B cell (primary cell): ENCODE results near the gene ERMARD. TPM values are rescaled to one million over a fixed set of nuclear protein-coding genes. Genes with fewer than 3 reads are reported as not detected.
A peak's percentile ranks its signal among the peaks of the same experiment; 100 is the strongest.

ENCODE experiments used
- ATAC-seq: fragments of 200-7000 bp; cut with Tn5 transposase; one replicate; pipeline ENCODE4 v1.10.0; 2021; ENCODE audit warnings: low read depth, mild to moderate bottlenecking, moderate number of reproducible peaks, moderate library complexity
- CTCF ChIA-PET: fragments of 350-600 bp; sonication (Branson Sonifier 250); formaldehyde crosslinking; loops from one replicate; lab custom pipeline; 2021; ENCODE audit warnings: antibody characterized with exemption, inconsistent platforms; lab: Charles Lee
- POLR2A ChIA-PET: fragments of 350-600 bp; sonication (Branson Sonifier 250); formaldehyde crosslinking; loops from one replicate; lab custom pipeline; 2021; ENCODE audit warnings: antibody characterized with exemption; lab: Charles Lee
- DNase-seq: peaks from one replicate; pipeline ENCODE4 v3.0.0; 2013
- H2AFZ ChIP-seq: 2 replicates; pipeline ENCODE4 v1.6.1; 2012; ENCODE audit warnings: mild to moderate bottlenecking, low read depth, low read length; ENCODE audit not compliant: insufficient read depth, poor library complexity, severe bottlenecking
- H3K27ac ChIP-seq, 2 donors: 1 replicate in 1 of 2; 2 replicates in 1 of 2; pipeline ENCODE4 v1.5.1; 2012 to 2013; ENCODE audit warnings: low read length in 2 of 2, mild to moderate bottlenecking in 2 of 2, moderate library complexity in 1 of 2
- H3K27me3 ChIP-seq, 4 experiments: fragments of 200-600 bp in 1 of 4; sonication (generic) in 1 of 4; replicated peaks in 1 of 4; 1 replicate in 2 of 4; 2 replicates in 2 of 4; pipeline versions ENCODE4 v1.6.1 to v1.7.0; 2013 to 2016; ENCODE audit warnings: low read length in 3 of 4, mild to moderate bottlenecking in 2 of 4, mixed read lengths in 1 of 4, moderate library complexity in 1 of 4; ENCODE audit not compliant: insufficient read depth in 4 of 4, control insufficient read depth in 3 of 4; ENCODE audit errors: control extremely low read depth in 1 of 4
- H3K36me3 ChIP-seq, 2 experiments: replicated peaks in 1 of 2; 1 replicate in 1 of 2; 2 replicates in 1 of 2; pipeline versions ENCODE4 v1.6.1 to v1.7.1; 2013; ENCODE audit warnings: low read length in 1 of 2; ENCODE audit not compliant: insufficient read depth in 2 of 2, control insufficient read depth in 1 of 2; ENCODE audit errors: control extremely low read depth in 1 of 2, extremely low read depth in 1 of 2
- H3K4me1 ChIP-seq, 2 donors: fragments of 200-600 bp in 1 of 2; sonication (generic) in 1 of 2; 1 replicate in 1 of 2; 2 replicates in 1 of 2; pipeline versions ENCODE4 v1.5.1 to v1.6.1; 2013 to 2017; ENCODE audit warnings: low read length in 2 of 2; ENCODE audit not compliant: control insufficient read depth in 2 of 2, insufficient read depth in 2 of 2
- H3K4me2 ChIP-seq: replicated peaks from 2 replicates; pipeline ENCODE3; 2012; ENCODE audit warnings: mild to moderate bottlenecking, low read depth, low read length; ENCODE audit not compliant: poor library complexity, severe bottlenecking
- H3K4me3 ChIP-seq, 5 experiments: fragments of 200-600 bp in 1 of 5; sonication (generic) in 1 of 5; 1 replicate in 3 of 5; 2 replicates in 2 of 5; pipeline versions ENCODE4 v1.5.1 to v1.7.0; 2011 to 2016; ENCODE audit warnings: low read length in 4 of 5, mild to moderate bottlenecking in 4 of 5, low read depth in 2 of 5, control low read depth in 1 of 5, moderate library complexity in 1 of 5; ENCODE audit not compliant: insufficient read depth in 1 of 5; ENCODE audit errors: control extremely low read depth in 1 of 5, extremely low read depth in 1 of 5
- H3K79me2 ChIP-seq: fragments of 200-600 bp; sonication (generic); one replicate; pipeline ENCODE4 v1.6.0; 2016; ENCODE audit warnings: low read length; ENCODE audit not compliant: control insufficient read depth, insufficient read depth
- H3K9ac ChIP-seq: fragments of 200-600 bp; sonication (generic); 2 replicates; pipeline ENCODE4 v1.6.1; 2017; ENCODE audit warnings: mild to moderate bottlenecking, low read length, moderate library complexity
- H3K9me3 ChIP-seq, 3 donors: one replicate each; pipeline versions ENCODE4 v1.6.1 to v1.7.1; 2013; ENCODE audit warnings: low read length in 2 of 3; ENCODE audit not compliant: control insufficient read depth in 2 of 3, insufficient read depth in 1 of 3; ENCODE audit errors: control extremely low read depth in 1 of 3
- H4K20me1 ChIP-seq: 2 replicates; pipeline ENCODE4 v1.6.0; 2012; ENCODE audit warnings: mild to moderate bottlenecking, low read length; ENCODE audit not compliant: insufficient read depth, control insufficient read depth, poor library complexity, severe bottlenecking
- H3K27ac Mint-ChIP-seq: one replicate; pipeline ENCODE4 v1.8.0; 2021; ENCODE audit warnings: mixed read lengths
- H3K27me3 Mint-ChIP-seq: one replicate; pipeline ENCODE4 v1.8.0; 2021; ENCODE audit warnings: mixed read lengths
- H3K4me1 Mint-ChIP-seq: one replicate; pipeline ENCODE4 v1.8.0; 2021; ENCODE audit warnings: mixed read lengths
- H3K4me3 Mint-ChIP-seq: one replicate; pipeline ENCODE4 v1.8.0; 2021; ENCODE audit warnings: mixed read lengths
- H3K9me3 Mint-ChIP-seq: one replicate; pipeline ENCODE4 v1.8.0; 2022; ENCODE audit warnings: mixed read lengths; ENCODE audit not compliant: insufficient read depth
- EZH2 ChIP-seq: IDR thresholded peaks from 2 replicates; pipeline ENCODE4 v1.6.1; 2012; ENCODE audit warnings: borderline replicate concordance, low read depth, mild to moderate bottlenecking, moderate library complexity, low read length; ENCODE audit not compliant: insufficient read depth, poor library complexity, severe bottlenecking
- WGBS: methylation state at CpG from one replicate; pipeline ENCODE4 v1.1.5; 2013; ENCODE audit warnings: missing lambda C conversion rate; ENCODE audit not compliant: insufficient coverage; 5-methylcytosine and 5-hydroxymethylcytosine counted together
- intact Hi-C: fragments of 100-400 bp; cut with micrococcal nuclease; formaldehyde crosslinking; loops from one replicate; pipeline ENCODE4 v1.10.0; 2022
- polyA plus RNA-seq: library from polyadenylated mRNA; depleted of rRNA; stranded (reverse); fragments of >200 nt; gene quantifications from 2 replicates; pipeline ENCODE4 v1.2.3, GENCODE V29; 2012
- total RNA-seq, 2 donors: library from RNA; stranded (reverse); fragments of 120-200 nt in 1 of 2; gene quantifications; 1 replicate in 1 of 2; 2 replicates in 1 of 2; pipeline versions ENCODE4 v1.2.3 to v1.2.4, GENCODE V29; 2013 to 2022
- TF ChIP-seq, protein P1 (sequence below): fragments of 200-600 bp; IDR thresholded peaks from one replicate; pipeline ENCODE4 v1.8.0; 2022; ENCODE audit warnings: antibody characterized with exemption, mild to moderate bottlenecking

Gene ERMARD
- total and polyA plus RNA-seq, 2 donors (not counting 1 experiment from before 2014, with no cell fraction given) = 42.8 to 65.1 TPM

DNA sequence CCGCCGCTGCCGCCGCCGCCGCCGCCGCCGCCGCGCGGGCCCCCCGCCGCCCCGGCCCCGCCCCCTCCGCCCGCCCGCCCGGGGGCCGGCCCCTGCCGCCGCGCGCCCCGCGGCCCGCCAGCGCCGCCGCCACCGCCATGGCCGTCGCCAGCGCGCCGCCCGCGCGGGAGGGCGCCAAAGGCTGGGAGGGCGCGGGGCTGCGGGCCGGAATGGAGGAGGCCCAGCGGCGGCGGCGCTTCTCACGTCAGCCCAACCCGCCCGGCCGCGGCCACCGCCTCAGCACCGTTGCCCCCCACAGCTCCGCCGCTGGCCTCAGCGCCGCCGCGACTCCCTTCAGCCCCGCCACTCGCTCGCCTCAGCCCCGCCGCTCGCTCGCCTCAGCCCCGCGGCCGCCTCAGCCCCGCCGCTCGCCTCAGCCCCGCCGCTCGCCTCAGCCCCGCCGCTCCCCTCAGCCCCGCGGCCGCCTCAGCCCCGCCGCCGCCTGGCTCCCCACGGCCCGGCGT lies 27.4 kb upstream of the ERMARD start:
- peak; percentile 57 for ATAC-seq
- TF ChIP-seq EZH2 = no peak
- TF ChIP-seq, protein P1, sequence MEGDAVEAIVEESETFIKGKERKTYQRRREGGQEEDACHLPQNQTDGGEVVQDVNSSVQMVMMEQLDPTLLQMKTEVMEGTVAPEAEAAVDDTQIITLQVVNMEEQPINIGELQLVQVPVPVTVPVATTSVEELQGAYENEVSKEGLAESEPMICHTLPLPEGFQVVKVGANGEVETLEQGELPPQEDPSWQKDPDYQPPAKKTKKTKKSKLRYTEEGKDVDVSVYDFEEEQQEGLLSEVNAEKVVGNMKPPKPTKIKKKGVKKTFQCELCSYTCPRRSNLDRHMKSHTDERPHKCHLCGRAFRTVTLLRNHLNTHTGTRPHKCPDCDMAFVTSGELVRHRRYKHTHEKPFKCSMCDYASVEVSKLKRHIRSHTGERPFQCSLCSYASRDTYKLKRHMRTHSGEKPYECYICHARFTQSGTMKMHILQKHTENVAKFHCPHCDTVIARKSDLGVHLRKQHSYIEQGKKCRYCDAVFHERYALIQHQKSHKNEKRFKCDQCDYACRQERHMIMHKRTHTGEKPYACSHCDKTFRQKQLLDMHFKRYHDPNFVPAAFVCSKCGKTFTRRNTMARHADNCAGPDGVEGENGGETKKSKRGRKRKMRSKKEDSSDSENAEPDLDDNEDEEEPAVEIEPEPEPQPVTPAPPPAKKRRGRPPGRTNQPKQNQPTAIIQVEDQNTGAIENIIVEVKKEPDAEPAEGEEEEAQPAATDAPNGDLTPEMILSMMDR = no peak
- peak overlapping the region; percentile 89 for H3K27ac Mint-ChIP-seq
- peaks cover 31% of the 10 kb centered on the region for H3K4me1 Mint-ChIP-seq
- no peaks in the 10 kb centered on the region for H3K9me3 ChIP-seq
- POLR2A ChIA-PET = interaction anchor here (0.6 to 3.1 kb wide), 3 partner anchors 22 to 828 kb away, joined by 3 to 28 read pairs (median 5); partner anchors contain the start of genes C6orf120, DLL1 and WDR27
- H3K27ac ChIP-seq = no peak overlapping the region
- H3K27me3 ChIP-seq = no peaks in the 10 kb centered on the region
- intact Hi-C loops = loop anchor here (1.0 to 10.0 kb wide), 4 partner anchors 22 to 571 kb away; partner anchors contain the start of genes C6orf120, DLL1, DYNLT2 and ERMARD
- 0% methylated on average over 86 of the region's 89 CpGs for WGBS
- H4K20me1 ChIP-seq = no peaks in the 10 kb centered on the region
- peak; percentile 81 for DNase-seq
- peaks cover 17 to 18% of the 10 kb centered on the region in 2 donors for H3K4me1 ChIP-seq
- peak overlapping the region; percentile 87 for H3K4me2 ChIP-seq
- H2AFZ ChIP-seq = peak overlapping the region; percentile 49
- H3K4me3 Mint-ChIP-seq = peak overlapping the region; percentile 77
- no peaks in the 10 kb centered on the region for H3K9me3 Mint-ChIP-seq
- H3K9ac ChIP-seq = peak overlapping the region; percentile 36
- peaks cover 28% of the 10 kb centered on the region for H3K79me2 ChIP-seq
- H3K27me3 Mint-ChIP-seq = no peaks in the 10 kb centered on the region
- CTCF ChIA-PET = interaction anchor here (1.3 to 1.6 kb wide), 2 partner anchors 22 to 26 kb away, joined by 3 to 6 read pairs; partner anchors contain the start of genes C6orf120 and WDR27
- no peaks in the 10 kb centered on the region for H3K36me3 ChIP-seq
- H3K4me3 ChIP-seq = peak overlapping the region in 3 of 5 experiments; percentile 36 to 49 (median 44)

DNA sequence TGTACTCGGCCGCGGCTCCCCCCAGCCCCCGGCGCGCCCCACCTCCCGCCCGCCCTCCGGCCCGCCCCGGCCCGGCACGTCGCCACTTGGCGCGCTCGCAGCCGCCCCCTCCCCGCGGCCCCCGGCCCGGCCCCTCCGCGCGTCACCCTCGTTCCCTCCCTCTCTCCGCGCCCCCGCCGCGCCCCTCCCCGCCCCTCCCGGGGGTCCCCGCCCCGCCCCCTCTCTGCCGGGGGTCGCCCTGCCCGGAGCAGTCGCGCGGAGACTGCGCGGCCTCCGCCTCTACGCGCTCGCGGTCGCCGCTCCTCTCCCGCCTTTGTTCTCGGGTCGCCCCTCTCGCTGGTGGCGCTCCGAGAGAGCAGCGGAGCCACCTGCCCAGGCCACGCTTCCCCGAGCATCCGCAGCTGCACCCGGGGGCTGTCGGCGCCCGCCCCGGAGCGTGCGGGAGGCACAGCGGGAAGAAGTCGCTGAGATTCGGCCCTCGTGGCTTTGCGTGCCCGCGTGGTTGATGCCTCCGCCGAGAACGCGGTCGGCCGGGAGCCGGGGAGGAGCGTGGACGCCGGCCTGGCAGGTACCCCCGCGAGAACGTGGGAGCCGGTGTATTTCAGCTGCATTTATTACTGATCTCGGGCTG lies 26.8 kb upstream of the ERMARD start, which contains the start of gene PHF10:
TSS of gene PHF10 (minus strand) at position 7 of the 631 bp plus-strand sequence. CDS start 569 bp downstream, outside the sequence.
- Mint-ChIP-seq H3K4me1 (peaks cover 26% of the 10 kb centered on the region), H3K27ac (peak within 1 kb of the TSS; percentile 93), H3K27me3 (no peaks in the 10 kb centered on the region), H3K9me3 (no peaks in the 10 kb centered on the region), H3K4me3 (peak within 1 kb of the TSS; percentile 90)
- ChIA-PET POLR2A (no interaction called here), CTCF (interaction anchor here (1.6 to 1.7 kb wide), 2 partner anchors 21 to 26 kb away, joined by 4 to 6 read pairs; no protein-coding TSS in a partner anchor)
- peak within 1 kb of the TSS; percentile 77 to 88 for H3K27ac ChIP-seq
- H3K27me3 ChIP-seq = no peaks in the 10 kb centered on the region
- intact Hi-C loops = loop anchor here (1.0 to 10.0 kb wide), 3 partner anchors 135 to 830 kb away; partner anchors contain the start of genes DLL1 and TBP
- H3K9me3 ChIP-seq = no peaks in the 10 kb centered on the region
- H3K4me1 ChIP-seq = peaks cover 17 to 18% of the 10 kb centered on the region in 2 donors
- peak within 1 kb of the TSS; percentile 87 for H3K4me2 ChIP-seq
- ATAC-seq (peak; percentile 65), DNase-seq (peak; percentile 80)
- H4K20me1 ChIP-seq = no peaks in the 10 kb centered on the region
- TF ChIP-seq, protein P1 = no peak
- TF ChIP-seq EZH2 = no peak
- WGBS = under 1% methylated on average over 49 of the region's 89 CpGs
- H3K4me3 ChIP-seq = peak within 1 kb of the TSS; percentile 74 to 95 (median 77)
- no peaks in the 10 kb centered on the region for H3K36me3 ChIP-seq
- peak within 1 kb of the TSS; percentile 72 for H3K9ac ChIP-seq
- peaks cover 22% of the 10 kb centered on the region for H3K79me2 ChIP-seq
- peak within 1 kb of the TSS; percentile 86 for H2AFZ ChIP-seq
